ENCODE data around the gene RABGAP1.

DNA sequence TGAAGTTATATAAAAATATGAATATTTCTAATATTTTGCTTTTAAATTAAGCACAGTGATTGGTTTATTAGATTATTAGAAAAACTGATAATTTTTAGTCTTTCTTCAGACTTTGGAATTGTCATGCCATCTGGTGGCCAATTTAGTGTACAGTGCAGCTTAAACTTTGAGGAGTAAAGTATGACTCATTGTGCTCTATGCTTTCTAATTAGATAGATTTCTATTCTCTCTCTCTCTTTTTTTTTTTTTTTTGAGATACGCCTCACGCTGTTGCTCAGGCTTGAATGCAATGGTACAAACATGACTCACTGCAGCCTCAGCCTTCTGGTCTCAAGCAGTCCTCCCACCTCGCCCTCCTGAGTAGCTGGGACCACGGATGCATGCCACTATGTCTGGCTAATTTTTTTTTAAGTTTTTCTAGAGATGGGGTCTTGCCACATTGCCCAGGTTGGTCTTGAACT, 50.6 kb downstream of the RABGAP1 start:
- TF ChIP-seq POLR2A (IDR thresholded peaks at IDR 0.05): no peak
- TF ChIP-seq, protein P1, sequence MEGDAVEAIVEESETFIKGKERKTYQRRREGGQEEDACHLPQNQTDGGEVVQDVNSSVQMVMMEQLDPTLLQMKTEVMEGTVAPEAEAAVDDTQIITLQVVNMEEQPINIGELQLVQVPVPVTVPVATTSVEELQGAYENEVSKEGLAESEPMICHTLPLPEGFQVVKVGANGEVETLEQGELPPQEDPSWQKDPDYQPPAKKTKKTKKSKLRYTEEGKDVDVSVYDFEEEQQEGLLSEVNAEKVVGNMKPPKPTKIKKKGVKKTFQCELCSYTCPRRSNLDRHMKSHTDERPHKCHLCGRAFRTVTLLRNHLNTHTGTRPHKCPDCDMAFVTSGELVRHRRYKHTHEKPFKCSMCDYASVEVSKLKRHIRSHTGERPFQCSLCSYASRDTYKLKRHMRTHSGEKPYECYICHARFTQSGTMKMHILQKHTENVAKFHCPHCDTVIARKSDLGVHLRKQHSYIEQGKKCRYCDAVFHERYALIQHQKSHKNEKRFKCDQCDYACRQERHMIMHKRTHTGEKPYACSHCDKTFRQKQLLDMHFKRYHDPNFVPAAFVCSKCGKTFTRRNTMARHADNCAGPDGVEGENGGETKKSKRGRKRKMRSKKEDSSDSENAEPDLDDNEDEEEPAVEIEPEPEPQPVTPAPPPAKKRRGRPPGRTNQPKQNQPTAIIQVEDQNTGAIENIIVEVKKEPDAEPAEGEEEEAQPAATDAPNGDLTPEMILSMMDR (IDR thresholded peaks at IDR 0.05): peak; percentile 61 to 71 (median 67)

Measured in testis (tissue), 2 donors.